ENCODE data around the gene ZNRF2.

GRCh38 chr7:30365621-30366020, 81.2 kb downstream of the ZNRF2 start:
- TF ChIP-seq CTCF (IDR thresholded peaks at IDR 0.05) (no peak), POLR2A (IDR thresholded peaks at IDR 0.05) (no peak)
